Lower leg skin (tissue), 4 donors: ENCODE data around the gene PTPRT. TPM values are rescaled to one million over a fixed set of nuclear protein-coding genes. Genes with fewer than 3 reads are reported as not detected.

Experiments used
- DNase-seq, 2 donors: peaks; one replicate each; pipeline ENCODE4 v3.0.0-alpha.2; 2019; ENCODE audit warnings: low spot score in 2 of 2
- H3K4me3 ChIP-seq: fragments of 200-600 bp; sonication (generic); 2 replicates; pipeline ENCODE4 v1.5.1; 2017; ENCODE audit warnings: mild to moderate bottlenecking, low read depth; ENCODE audit not compliant: poor library complexity, severe bottlenecking
- POLR2A ChIP-seq, 2 donors: fragments of 450-650 bp; IDR thresholded peaks; one replicate each; pipeline ENCODE4 v1.6.1; 2016 to 2017; ENCODE audit warnings: antibody characterized with exemption in 2 of 2, mild to moderate bottlenecking in 1 of 2, moderate library complexity in 1 of 2
- WGBS, 2 donors: methylation state at CpG; one replicate each; pipeline ENCODE4 v1.1.5; 2018; 5-methylcytosine and 5-hydroxymethylcytosine counted together
- intact Hi-C: fragments of 100-400 bp; cut with DNase I; formaldehyde crosslinking; loops from one replicate; pipeline ENCODE4 v1.15.0; 2023; ENCODE audit warnings: low total_unique reads
- total RNA-seq, 4 donors: library from RNA; depleted of rRNA; stranded (reverse); fragments of >200 nt; gene quantifications; one replicate each; pipeline ENCODE4 v1.1.0, GENCODE V29; 2016
- TF ChIP-seq, protein P1 (sequence below), 3 donors: fragments of 450-650 bp; IDR thresholded peaks; one replicate each; pipeline ENCODE4 v1.5.1; 2016; ENCODE audit warnings: antibody characterized with exemption in 3 of 3, mild to moderate bottlenecking in 3 of 3, moderate library complexity in 2 of 3

PTPRT gene
- total RNA-seq, 4 donors from 2014 or later, result 0.34 to 1.4 (median 0.95) TPM

DNA sequence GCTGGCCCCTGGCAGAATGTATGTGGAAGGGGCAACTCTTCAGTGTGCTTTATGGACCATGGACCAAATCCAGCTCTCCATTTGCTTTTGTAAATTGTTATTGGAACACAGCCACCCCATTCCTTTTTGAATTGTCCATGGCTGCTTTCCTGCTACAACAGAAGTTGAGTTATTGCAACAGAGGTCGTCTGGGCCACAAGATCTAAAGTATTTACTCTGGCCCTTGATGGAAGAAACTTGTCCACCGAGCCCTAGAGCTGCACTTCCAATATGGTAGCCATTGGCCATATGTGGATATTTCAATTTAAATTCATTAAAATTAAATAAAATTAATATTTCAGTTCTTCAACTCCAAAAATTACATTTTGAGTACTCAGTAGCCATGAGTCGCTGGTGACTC, 543.5 kb downstream of the PTPRT start:
- WGBS, 2 donors, result 67 to 68% methylated on average over 3 of the region's 3 CpGs
- DNase-seq, result no peak
- no peak overlapping the region for H3K4me3 ChIP-seq
- TF ChIP-seq, protein P1, sequence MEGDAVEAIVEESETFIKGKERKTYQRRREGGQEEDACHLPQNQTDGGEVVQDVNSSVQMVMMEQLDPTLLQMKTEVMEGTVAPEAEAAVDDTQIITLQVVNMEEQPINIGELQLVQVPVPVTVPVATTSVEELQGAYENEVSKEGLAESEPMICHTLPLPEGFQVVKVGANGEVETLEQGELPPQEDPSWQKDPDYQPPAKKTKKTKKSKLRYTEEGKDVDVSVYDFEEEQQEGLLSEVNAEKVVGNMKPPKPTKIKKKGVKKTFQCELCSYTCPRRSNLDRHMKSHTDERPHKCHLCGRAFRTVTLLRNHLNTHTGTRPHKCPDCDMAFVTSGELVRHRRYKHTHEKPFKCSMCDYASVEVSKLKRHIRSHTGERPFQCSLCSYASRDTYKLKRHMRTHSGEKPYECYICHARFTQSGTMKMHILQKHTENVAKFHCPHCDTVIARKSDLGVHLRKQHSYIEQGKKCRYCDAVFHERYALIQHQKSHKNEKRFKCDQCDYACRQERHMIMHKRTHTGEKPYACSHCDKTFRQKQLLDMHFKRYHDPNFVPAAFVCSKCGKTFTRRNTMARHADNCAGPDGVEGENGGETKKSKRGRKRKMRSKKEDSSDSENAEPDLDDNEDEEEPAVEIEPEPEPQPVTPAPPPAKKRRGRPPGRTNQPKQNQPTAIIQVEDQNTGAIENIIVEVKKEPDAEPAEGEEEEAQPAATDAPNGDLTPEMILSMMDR (IDR thresholded peaks at IDR 0.05), result no peak
- TF ChIP-seq POLR2A (IDR thresholded peaks at IDR 0.05), result no peak
- intact Hi-C loops, result no loop called here

DNA sequence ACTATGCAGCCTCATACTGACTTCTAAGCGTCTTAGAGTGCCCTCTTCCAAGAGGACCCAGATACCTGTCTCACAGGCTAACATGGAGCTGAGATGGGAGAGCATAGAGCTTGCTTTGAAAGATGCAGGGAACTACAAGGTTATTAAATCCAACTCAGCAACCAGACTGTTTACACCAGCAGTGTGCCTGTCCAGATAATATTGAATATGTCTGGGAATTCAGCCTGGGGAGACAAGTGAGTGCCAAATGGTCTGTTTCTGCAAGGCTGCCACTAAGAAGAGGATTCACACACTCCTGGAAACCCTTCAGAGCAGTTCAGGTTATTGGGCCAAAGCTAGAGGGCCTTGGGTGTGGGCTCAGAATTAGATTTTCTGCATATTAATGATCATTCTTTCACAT, 547.8 kb downstream of the PTPRT start:
- intact Hi-C loops, result no loop called here
- 22 to 44% methylated on average over 1 of the region's 1 CpG for WGBS, 2 donors
- TF ChIP-seq, protein P1 (IDR thresholded peaks at IDR 0.05), result no peak
- TF ChIP-seq POLR2A (IDR thresholded peaks at IDR 0.05), result no peak
- no peak for DNase-seq
- H3K4me3 ChIP-seq, result no peak overlapping the region

DNA sequence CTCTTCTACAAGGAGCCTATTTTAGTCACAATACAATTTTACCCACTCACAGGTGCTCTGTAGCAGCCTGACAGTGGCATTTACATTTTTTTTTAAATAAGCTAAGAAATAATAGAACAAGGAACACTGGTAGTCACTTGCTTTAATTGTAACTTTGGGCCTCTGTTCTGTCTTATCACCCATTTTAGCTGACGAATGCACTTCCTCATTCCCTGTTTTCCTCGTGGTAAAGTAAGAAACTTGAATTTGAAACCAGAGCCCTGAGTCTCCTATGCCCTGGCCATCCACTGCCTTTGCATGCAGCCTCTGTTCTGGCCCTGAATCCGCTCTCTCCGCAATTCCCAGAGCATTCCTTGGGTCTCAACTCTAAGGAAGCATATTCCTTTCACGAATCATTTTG, 550.6 kb downstream of the PTPRT start:
- 68 to 72% methylated on average over 5 of the region's 5 CpGs for whole genome bisulfite sequencing, 2 donors
- H3K4me3 ChIP-seq, result no peak overlapping the region
- no peak for DNase-seq
- intact Hi-C loops, result no loop called here
- TF ChIP-seq, protein P1 (IDR thresholded peaks at IDR 0.05), result no peak
- no peak for TF ChIP-seq POLR2A (IDR thresholded peaks at IDR 0.05)

DNA sequence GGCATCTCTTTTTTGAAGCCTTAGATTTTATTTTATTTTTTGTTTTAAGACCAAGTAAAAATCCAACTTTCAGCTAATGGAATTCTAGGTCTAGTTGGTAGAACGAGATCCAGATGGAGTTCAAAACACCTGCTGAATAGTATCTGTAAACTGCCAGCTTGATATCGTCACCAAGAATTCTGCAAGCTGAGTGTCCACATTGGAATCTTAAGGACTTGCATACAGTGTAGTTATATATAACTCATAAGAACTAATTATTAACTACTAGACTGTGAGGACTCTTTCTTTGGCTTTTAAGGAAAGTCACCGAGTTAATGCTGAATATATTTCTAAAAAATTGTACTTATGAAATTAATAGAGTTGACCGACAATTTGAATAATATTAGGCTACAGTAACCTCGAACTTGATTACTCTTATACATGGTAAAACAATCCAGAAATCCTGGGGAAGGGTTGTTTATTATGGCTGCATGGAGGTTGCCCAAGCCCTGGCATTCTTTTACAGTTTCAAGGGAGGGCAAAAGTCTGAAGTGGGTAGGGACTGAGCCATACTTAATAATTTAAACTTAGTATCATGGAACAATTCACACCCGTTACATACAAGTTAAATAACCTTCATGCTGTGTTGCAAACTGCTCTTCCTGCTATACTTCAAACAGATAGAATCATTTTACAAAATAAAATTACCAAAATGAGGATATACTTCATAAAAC, 553.9 kb downstream of the PTPRT start:
- 83 to 85% methylated on average over 6 of the region's 6 CpGs for WGBS, 2 donors
- TF ChIP-seq, protein P1 (IDR thresholded peaks at IDR 0.05), result no peak
- TF ChIP-seq POLR2A (IDR thresholded peaks at IDR 0.05), result no peak
- no peak for DNase-seq
- intact Hi-C loops, result no loop called here
- H3K4me3 ChIP-seq, result no peak overlapping the region

DNA sequence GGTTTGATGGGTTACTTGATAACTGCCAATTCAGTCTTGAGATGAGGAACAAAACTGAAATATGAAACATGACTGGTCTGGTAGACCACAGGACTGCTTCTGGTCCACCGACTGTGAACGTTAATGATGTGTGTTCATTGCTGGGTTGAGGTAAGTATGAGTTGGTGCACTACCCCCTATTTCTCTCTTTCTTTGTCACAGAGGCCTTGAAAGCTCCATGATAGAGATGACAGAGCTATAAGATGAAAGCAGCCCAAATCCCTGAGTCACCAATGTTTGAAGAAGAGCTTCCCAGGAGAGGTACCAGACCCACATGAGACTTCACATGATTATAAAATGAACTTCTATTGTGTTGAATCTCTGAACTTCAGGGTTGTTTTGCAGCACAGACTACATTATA, 555.5 kb downstream of the PTPRT start:
- H3K4me3 ChIP-seq, result no peak overlapping the region
- DNase-seq, result no peak
- no peak for TF ChIP-seq POLR2A (IDR thresholded peaks at IDR 0.05)
- TF ChIP-seq, protein P1 (IDR thresholded peaks at IDR 0.05), result no peak
- intact Hi-C loops, result no loop called here
- 83 to 87% methylated on average over 2 of the region's 2 CpGs for WGBS, 2 donors

DNA sequence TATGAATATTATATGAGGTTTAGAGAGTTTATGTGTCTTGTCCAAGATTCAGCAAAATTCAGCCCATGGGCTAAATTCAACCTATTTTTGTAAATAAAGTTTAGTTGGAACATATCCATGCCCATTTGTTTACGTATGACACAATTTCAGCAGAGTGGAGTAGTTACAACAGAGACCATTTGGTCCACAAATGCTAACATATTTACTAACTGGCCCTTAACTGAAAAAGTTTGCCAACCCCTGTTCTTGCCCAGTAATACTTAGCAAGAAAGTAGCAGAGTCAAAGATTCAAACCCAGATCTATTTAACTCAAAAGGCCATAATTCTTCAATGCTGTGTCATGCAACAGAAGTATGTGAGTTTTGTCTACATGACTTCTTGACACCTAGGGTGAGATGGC, 561.0 kb downstream of the PTPRT start:
- 41 to 53% methylated on average over 1 of the region's 1 CpG for WGBS, 2 donors
- no peak overlapping the region for H3K4me3 ChIP-seq
- no peak for DNase-seq
- no peak for TF ChIP-seq POLR2A (IDR thresholded peaks at IDR 0.05)
- TF ChIP-seq, protein P1 (IDR thresholded peaks at IDR 0.05), result no peak
- intact Hi-C loops, result no loop called here
